SK-N-MC (cell line): ENCODE data around the gene AAK1.

Experiments
- EZH2 ChIP-seq: fragments of 200-600 bp; sonication (generic); IDR thresholded peaks from one replicate; pipeline ENCODE4 v1.6.1; 2017; ENCODE audit warnings: antibody characterized with exemption
- POLR2AphosphoS5 ChIP-seq: IDR thresholded peaks from 2 replicates; pipeline ENCODE4 v1.6.1; 2012; ENCODE audit warnings: mild to moderate bottlenecking, low read depth, low read length, borderline replicate concordance

DNA sequence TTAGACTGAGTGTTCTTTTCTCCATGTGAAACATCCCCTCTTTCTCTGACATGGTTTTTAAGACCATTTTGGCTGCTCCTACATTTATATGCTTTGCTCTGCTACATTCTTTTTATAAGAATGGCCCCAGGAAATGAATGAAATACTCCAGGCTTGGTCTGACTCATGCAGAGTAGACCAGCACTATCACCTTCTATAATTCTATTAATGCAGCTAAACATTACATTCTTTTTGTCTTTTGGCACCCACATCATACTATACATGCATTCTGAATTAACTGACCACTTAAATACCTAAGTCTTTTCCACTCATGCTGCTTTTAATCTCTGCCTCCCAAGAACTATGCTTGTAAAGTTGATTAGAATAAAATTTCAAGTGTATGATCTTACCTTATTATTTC lies 94.1 kb downstream of the AAK1 start:
- TF ChIP-seq POLR2AphosphoS5 (no peak), EZH2 (no peak)
